Measurements from ENCODE around the gene MGA.

- TF ChIP-seq ZMAT4 (CRISPR knock-in tag; IDR thresholded peaks at IDR 0.05) = no peak
- no peak for TF ChIP-seq CTCF (IDR thresholded peaks at IDR 0.05)
These were observed 30.3 kb upstream of the MGA start for GRCh38 chr15:41629883-41630282.

Data from WTC11 (cell line).